H9 (cell line): ENCODE data around the gene LRRC8B. TPM values are rescaled to one million over a fixed set of nuclear protein-coding genes. Genes with fewer than 3 reads are reported as not detected.

Source experiments
- DNase-seq: peaks from one replicate; pipeline ENCODE4 v3.0.0-alpha.2; 2017
- H2AFZ ChIP-seq: one replicate; pipeline ENCODE4 v1.6.1; 2013; ENCODE audit warnings: mild to moderate bottlenecking, low read length, control low read depth, moderate library complexity
- H2AK5ac ChIP-seq: 2 replicates; pipeline ENCODE4 v1.6.1; 2013; ENCODE audit warnings: low read length, control low read depth, mixed read lengths; ENCODE audit not compliant: insufficient read length
- H2BK120ac ChIP-seq: one replicate; pipeline ENCODE4 v1.6.1; 2013; ENCODE audit warnings: low read depth, mild to moderate bottlenecking, low read length, control low read depth, inconsistent platforms; ENCODE audit not compliant: poor library complexity, severe bottlenecking
- H2BK12ac ChIP-seq: 2 replicates; pipeline ENCODE4 v1.6.1; 2013; ENCODE audit warnings: low read length, control low read depth, mixed read lengths, low read depth; ENCODE audit not compliant: insufficient read length
- H2BK15ac ChIP-seq: 2 replicates; pipeline ENCODE4 v1.6.1; 2013; ENCODE audit warnings: low read depth, low read length, control low read depth
- H2BK20ac ChIP-seq: one replicate; pipeline ENCODE4 v1.6.1; 2013; ENCODE audit warnings: low read depth, mild to moderate bottlenecking, low read length, control low read depth, inconsistent platforms; ENCODE audit not compliant: poor library complexity, severe bottlenecking
- H2BK5ac ChIP-seq: 2 replicates; pipeline ENCODE4 v1.6.1; 2013; ENCODE audit warnings: low read length, control low read depth, mixed read lengths; ENCODE audit not compliant: insufficient read length
- H3K14ac ChIP-seq: 2 replicates; pipeline ENCODE4 v1.6.1; 2013; ENCODE audit warnings: low read length, control low read depth; ENCODE audit not compliant: insufficient read depth
- H3K18ac ChIP-seq: 2 replicates; pipeline ENCODE4 v1.6.1; 2013; ENCODE audit warnings: low read depth, mild to moderate bottlenecking, mixed read lengths, low read length, control low read depth; ENCODE audit not compliant: insufficient read length
- H3K23ac ChIP-seq: 2 replicates; pipeline ENCODE4 v1.6.1; 2013; ENCODE audit warnings: low read length, control low read depth, mixed read lengths, low read depth; ENCODE audit not compliant: insufficient read length
- H3K23me2 ChIP-seq: 2 replicates; pipeline ENCODE4 v1.6.1; 2013; ENCODE audit warnings: low read depth, mild to moderate bottlenecking, mixed read lengths, low read length, control low read depth; ENCODE audit not compliant: insufficient read length, poor library complexity, severe bottlenecking
- H3K27ac ChIP-seq: 2 replicates; pipeline ENCODE4 v1.5.1; 2013; ENCODE audit warnings: low read length, control low read depth, mixed read lengths, low read depth; ENCODE audit not compliant: insufficient read length
- H3K27me3 ChIP-seq: 2 replicates; pipeline ENCODE4 v1.6.1; 2013; ENCODE audit warnings: low read length, control low read depth, inconsistent platforms; ENCODE audit not compliant: insufficient read depth
- H3K4ac ChIP-seq: 2 replicates; pipeline ENCODE4 v1.6.1; 2013; ENCODE audit warnings: low read depth, mild to moderate bottlenecking, control low read depth, inconsistent platforms, low read length, moderate library complexity
- H3K4me1 ChIP-seq: 2 replicates; pipeline ENCODE4 v1.6.1; 2013; ENCODE audit warnings: low read length, control low read depth, inconsistent platforms; ENCODE audit not compliant: insufficient read depth
- H3K4me2 ChIP-seq: 2 replicates; pipeline ENCODE4 v1.6.1; 2013; ENCODE audit warnings: low read length, control low read depth, mixed read lengths; ENCODE audit not compliant: insufficient read length, insufficient read depth
- H3K56ac ChIP-seq: 2 replicates; pipeline ENCODE4 v1.6.1; 2013; ENCODE audit warnings: low read depth, mild to moderate bottlenecking, mixed read lengths, low read length, control low read depth; ENCODE audit not compliant: insufficient read length
- H3K79me1 ChIP-seq: 2 replicates; pipeline ENCODE4 v1.6.1; 2013; ENCODE audit warnings: low read depth, mild to moderate bottlenecking, moderate library complexity, low read length, control low read depth, inconsistent platforms; ENCODE audit not compliant: insufficient read depth, poor library complexity, severe bottlenecking
- H3K79me2 ChIP-seq: 2 replicates; pipeline ENCODE4 v1.6.1; 2013; ENCODE audit warnings: low read length, control low read depth, inconsistent platforms; ENCODE audit not compliant: insufficient read depth
- H3K9ac ChIP-seq: 2 replicates; pipeline ENCODE4 v1.6.1; 2013; ENCODE audit warnings: low read length, control low read depth, mixed read lengths; ENCODE audit not compliant: insufficient read length; ENCODE audit errors: extremely low read depth
- H3K9me3 ChIP-seq: one replicate; pipeline ENCODE4 v1.6.1; 2013; ENCODE audit warnings: low read depth, low read length, inconsistent platforms; ENCODE audit not compliant: control insufficient read depth
- H3T11ph ChIP-seq: one replicate; pipeline ENCODE4 v1.6.1; 2013; ENCODE audit warnings: mild to moderate bottlenecking, low read length, control low read depth, inconsistent platforms
- H4K20me1 ChIP-seq: one replicate; pipeline ENCODE4 v1.6.1; 2013; ENCODE audit not compliant: control insufficient read depth, insufficient read length, insufficient read depth
- H4K5ac ChIP-seq: 2 replicates; pipeline ENCODE4 v1.6.1; 2013; ENCODE audit warnings: low read depth, mild to moderate bottlenecking, mixed read lengths, low read length, control low read depth; ENCODE audit not compliant: insufficient read length
- H4K8ac ChIP-seq: replicated peaks from 2 replicates; pipeline ENCODE4 v1.6.1; 2013; ENCODE audit warnings: low read length, control low read depth, mixed read lengths, low read depth; ENCODE audit not compliant: insufficient read length
- H4K91ac ChIP-seq: 2 replicates; pipeline ENCODE4 v1.6.1; 2013; ENCODE audit warnings: low read depth, mild to moderate bottlenecking, moderate library complexity, mixed read lengths, low read length, control low read depth; ENCODE audit not compliant: insufficient read length
- H3K27ac Mint-ChIP-seq, 3 experiments: 2 replicates in 2 of 3; 3 replicates in 1 of 3; pipeline ENCODE4 v1.8.0; 2020 to 2021; ENCODE audit warnings: mixed read lengths in 3 of 3, mild to moderate bottlenecking in 1 of 3, moderate library complexity in 1 of 3
- H3K27me3 Mint-ChIP-seq: 2 replicates; pipeline ENCODE4 v1.8.0; 2021; ENCODE audit warnings: low read depth, mild to moderate bottlenecking, moderate library complexity, mixed read lengths
- H3K36me3 Mint-ChIP-seq, 3 experiments: 2 replicates in 2 of 3; 3 replicates in 1 of 3; pipeline ENCODE4 v1.8.0; 2020 to 2021; ENCODE audit warnings: low read depth in 3 of 3, mixed read lengths in 3 of 3; ENCODE audit not compliant: insufficient read depth in 1 of 3
- H3K4me1 Mint-ChIP-seq, 2 experiments: 2 replicates each; pipeline ENCODE4 v1.8.0; 2020; ENCODE audit warnings: mixed read lengths in 2 of 2
- H3K4me3 Mint-ChIP-seq, 2 experiments: 2 replicates in 1 of 2; 3 replicates in 1 of 2; pipeline ENCODE4 v1.8.0; 2020 to 2021; ENCODE audit warnings: mild to moderate bottlenecking in 2 of 2, mixed read lengths in 2 of 2, moderate library complexity in 1 of 2
- H3K9me3 Mint-ChIP-seq, 2 experiments: 2 replicates in 1 of 2; 3 replicates in 1 of 2; pipeline ENCODE4 v1.8.0; 2020; ENCODE audit warnings: mild to moderate bottlenecking in 2 of 2, mixed read lengths in 2 of 2, moderate library complexity in 1 of 2
- WGBS: extraction: QIAGEN DNeasy Blood & Tissue Kit; methylation state at CpG from one replicate; pipeline ENCODE4 v1.1.7; 2013; ENCODE audit warnings: missing lambda C conversion rate, low lambda C conversion rate, mixed read lengths; ENCODE audit not compliant: insufficient read length; ENCODE audit errors: extremely low coverage; 5-methylcytosine and 5-hydroxymethylcytosine counted together
- total RNA-seq: library from RNA; stranded (reverse); gene quantifications from 2 replicates; pipeline ENCODE4 v1.2.1, GENCODE V29; 2021
- TF ChIP-seq, protein P1 (sequence below): fragments of 200-600 bp; sonication (generic); conservative IDR thresholded peaks from 3 replicates; pipeline ENCODE4 v1.8.0; 2021; ENCODE audit warnings: antibody characterized with exemption, mild to moderate bottlenecking

LRRC8B gene
- total RNA-seq, 1 experiment from 2014 or later: 33.2 TPM

GRCh38 chr1:89607156-89607555 lies 82.5 kb downstream of the LRRC8B start:
- H4K20me1 ChIP-seq: no peaks in the 10 kb centered on the region
- H4K8ac ChIP-seq: no peak overlapping the region
- no peak overlapping the region for H3K27ac ChIP-seq
- no CpG with 5 or more reads among the region's 2 CpGs for WGBS
- no peaks in the 10 kb centered on the region for H3K23me2 ChIP-seq
- no peaks in the 10 kb centered on the region for H3K79me1 ChIP-seq
- Mint-ChIP-seq H3K36me3 (no peaks in the 10 kb centered on the region; a peak in 1 of 7 replicates), H3K9me3 (no peaks in the 10 kb centered on the region), H3K4me1 (peaks cover 4 to 10% of the 10 kb centered on the region in 2 experiments), H3K27ac (no peak overlapping the region), H3K27me3 (no peaks in the 10 kb centered on the region), H3K4me3 (no peak overlapping the region)
- H3K9ac ChIP-seq: no peak overlapping the region
- no peak overlapping the region for H2BK20ac ChIP-seq
- H4K91ac ChIP-seq: no peak overlapping the region
- no peak overlapping the region for H2BK120ac ChIP-seq
- H3K14ac ChIP-seq: no peak overlapping the region
- TF ChIP-seq, protein P1, sequence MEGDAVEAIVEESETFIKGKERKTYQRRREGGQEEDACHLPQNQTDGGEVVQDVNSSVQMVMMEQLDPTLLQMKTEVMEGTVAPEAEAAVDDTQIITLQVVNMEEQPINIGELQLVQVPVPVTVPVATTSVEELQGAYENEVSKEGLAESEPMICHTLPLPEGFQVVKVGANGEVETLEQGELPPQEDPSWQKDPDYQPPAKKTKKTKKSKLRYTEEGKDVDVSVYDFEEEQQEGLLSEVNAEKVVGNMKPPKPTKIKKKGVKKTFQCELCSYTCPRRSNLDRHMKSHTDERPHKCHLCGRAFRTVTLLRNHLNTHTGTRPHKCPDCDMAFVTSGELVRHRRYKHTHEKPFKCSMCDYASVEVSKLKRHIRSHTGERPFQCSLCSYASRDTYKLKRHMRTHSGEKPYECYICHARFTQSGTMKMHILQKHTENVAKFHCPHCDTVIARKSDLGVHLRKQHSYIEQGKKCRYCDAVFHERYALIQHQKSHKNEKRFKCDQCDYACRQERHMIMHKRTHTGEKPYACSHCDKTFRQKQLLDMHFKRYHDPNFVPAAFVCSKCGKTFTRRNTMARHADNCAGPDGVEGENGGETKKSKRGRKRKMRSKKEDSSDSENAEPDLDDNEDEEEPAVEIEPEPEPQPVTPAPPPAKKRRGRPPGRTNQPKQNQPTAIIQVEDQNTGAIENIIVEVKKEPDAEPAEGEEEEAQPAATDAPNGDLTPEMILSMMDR: no peak
- no peak overlapping the region for H3K56ac ChIP-seq
- H3K4me1 ChIP-seq: no peaks in the 10 kb centered on the region
- H2AK5ac ChIP-seq: no peak overlapping the region
- H3K27me3 ChIP-seq: no peaks in the 10 kb centered on the region
- no peak overlapping the region for H4K5ac ChIP-seq
- H3K23ac ChIP-seq: no peak overlapping the region
- no peak overlapping the region for H2BK12ac ChIP-seq
- H3K79me2 ChIP-seq: no peaks in the 10 kb centered on the region
- no peak overlapping the region for H3K4ac ChIP-seq
- no peak for DNase-seq
- no peak overlapping the region for H2BK5ac ChIP-seq
- no peak overlapping the region for H2BK15ac ChIP-seq
- no peak overlapping the region for H3K4me2 ChIP-seq
- no peaks in the 10 kb centered on the region for H3K9me3 ChIP-seq
- no peak overlapping the region for H3T11ph ChIP-seq
- no peak overlapping the region for H3K18ac ChIP-seq
- no peak overlapping the region for H2AFZ ChIP-seq
